HUES6 (cell line): ENCODE data around the gene SSX2IP.

Experiments used
- H3K27ac ChIP-seq: 2 replicates; pipeline ENCODE4 v1.7.0; 2013; ENCODE audit warnings: low read depth, mild to moderate bottlenecking, low read length, inconsistent platforms
- H3K27me3 ChIP-seq: 2 replicates; pipeline ENCODE4 v1.6.1; 2013; ENCODE audit warnings: low read length; ENCODE audit not compliant: control insufficient read depth, insufficient read depth
- H3K36me3 ChIP-seq: 2 replicates; pipeline ENCODE4 v1.6.1; 2013; ENCODE audit warnings: low read length; ENCODE audit not compliant: control insufficient read depth, insufficient read depth
- H3K4me1 ChIP-seq: 2 replicates; pipeline ENCODE4 v1.6.1; 2013; ENCODE audit warnings: low read length; ENCODE audit not compliant: control insufficient read depth, insufficient read depth
- H3K4me3 ChIP-seq: 2 replicates; pipeline ENCODE4 v1.5.1; 2013; ENCODE audit warnings: low read depth, low read length
- H3K9ac ChIP-seq: one replicate; pipeline ENCODE4 v1.6.1; 2013; ENCODE audit warnings: mild to moderate bottlenecking, low read length
- H3K9me3 ChIP-seq: 2 replicates; pipeline ENCODE4 v1.6.1; 2013; ENCODE audit warnings: low read depth, low read length; ENCODE audit not compliant: control insufficient read depth, insufficient read depth

SSX2IP gene

GRCh38 chr1:84675106-84675505, 15.2 kb downstream of the SSX2IP start:
- peaks cover 37% of the 10 kb centered on the region for H3K4me1 ChIP-seq
- no peak overlapping the region for H3K9ac ChIP-seq
- H3K4me3 ChIP-seq: no peak overlapping the region; the same call in 1 of the 2 replicates
- H3K36me3 ChIP-seq: no peaks in the 10 kb centered on the region
- peak overlapping the region; percentile 42; the same call in 1 of the 2 replicates for H3K27ac ChIP-seq
- H3K9me3 ChIP-seq: no peaks in the 10 kb centered on the region; the same call in none of the 2 replicates
- H3K27me3 ChIP-seq: no peaks in the 10 kb centered on the region

GRCh38 chr1:84674705-84675104, 15.6 kb downstream of the SSX2IP start:
- Histone ChIP-seq H3K9me3 (no peaks in the 10 kb centered on the region; the same call in none of the 2 replicates), H3K27ac (0 out of 2 replicates have a peak overlapping the region, but pooled peaks have one; percentile 42), H3K36me3 (no peaks in the 10 kb centered on the region), H3K9ac (no peak overlapping the region), H3K4me1 (peaks cover 37% of the 10 kb centered on the region), H3K4me3 (no peak overlapping the region), H3K27me3 (no peaks in the 10 kb centered on the region)

- no peaks in the 10 kb centered on the region; the same call in 1 of the 2 replicates for H3K36me3 ChIP-seq
- no peak overlapping the region for H3K27ac ChIP-seq
- H3K9me3 ChIP-seq: no peaks in the 10 kb centered on the region; the same call in none of the 2 replicates
- no peak overlapping the region for H3K4me3 ChIP-seq
- H3K9ac ChIP-seq: no peak overlapping the region
- peaks cover 37% of the 10 kb centered on the region for H3K4me1 ChIP-seq
- H3K27me3 ChIP-seq: no peaks in the 10 kb centered on the region
These were observed 16.2 kb downstream of the SSX2IP start for GRCh38 chr1:84674021-84674420.

- H3K4me3 ChIP-seq: no peak overlapping the region
- no peak overlapping the region for H3K9ac ChIP-seq
- H3K27me3 ChIP-seq: no peaks in the 10 kb centered on the region
These were observed 18.0 kb downstream of the SSX2IP start for GRCh38 chr1:84672080-84672854.

GRCh38 chr1:84669831-84670230, 20.4 kb downstream of the SSX2IP start:
- no peak overlapping the region for H3K9ac ChIP-seq
- H3K4me1 ChIP-seq: peaks cover 21% of the 10 kb centered on the region
- no peaks in the 10 kb centered on the region for H3K27me3 ChIP-seq
- H3K36me3 ChIP-seq: peaks cover 8% of the 10 kb centered on the region; the same call in 1 of the 2 replicates
- H3K4me3 ChIP-seq: no peak overlapping the region
- no peaks in the 10 kb centered on the region for H3K9me3 ChIP-seq
- no peak overlapping the region for H3K27ac ChIP-seq

More at GRCh38 chr1:84672080-84672854, 18.0 kb downstream of the SSX2IP start:
- H3K4me1 ChIP-seq: peaks cover 37% of the 10 kb centered on the region
- H3K9me3 ChIP-seq: no peaks in the 10 kb centered on the region
- H3K27ac ChIP-seq: no peak overlapping the region
- peaks cover 4% of the 10 kb centered on the region; the same call in 1 of the 2 replicates for H3K36me3 ChIP-seq

- Histone ChIP-seq H3K36me3 (peaks cover 8% of the 10 kb centered on the region; the same call in 1 of the 2 replicates), H3K4me3 (no peak overlapping the region), H3K27ac (no peak overlapping the region), H3K4me1 (peaks cover 4% of the 10 kb centered on the region), H3K27me3 (no peaks in the 10 kb centered on the region), H3K9ac (no peak overlapping the region), H3K9me3 (no peaks in the 10 kb centered on the region)
These were observed 22.1 kb downstream of the SSX2IP start for GRCh38 chr1:84668185-84668584.

GRCh38 chr1:84665703-84666317, 24.5 kb downstream of the SSX2IP start:
- no peaks in the 10 kb centered on the region for H3K27me3 ChIP-seq
- no peak overlapping the region for H3K27ac ChIP-seq
- no peaks in the 10 kb centered on the region for H3K9me3 ChIP-seq
- H3K9ac ChIP-seq: no peak overlapping the region
- no peak overlapping the region for H3K4me3 ChIP-seq
- H3K36me3 ChIP-seq: peaks cover 21% of the 10 kb centered on the region
- H3K4me1 ChIP-seq: no peaks in the 10 kb centered on the region

- H3K36me3 ChIP-seq: peaks cover 47% of the 10 kb centered on the region
- no peak overlapping the region for H3K27ac ChIP-seq
- H3K9me3 ChIP-seq: no peaks in the 10 kb centered on the region
- no peak overlapping the region for H3K9ac ChIP-seq
- H3K4me1 ChIP-seq: no peaks in the 10 kb centered on the region
- no peaks in the 10 kb centered on the region for H3K27me3 ChIP-seq
- no peak overlapping the region for H3K4me3 ChIP-seq
These were observed 37.1 kb downstream of the SSX2IP start for GRCh38 chr1:84653130-84653677.

GRCh38 chr1:84644472-84644871, 45.8 kb downstream of the SSX2IP start:
- Histone ChIP-seq H3K36me3 (peaks cover 11% of the 10 kb centered on the region), H3K4me1 (no peaks in the 10 kb centered on the region)

GRCh38 chr1:84643183-84643582, 47.1 kb downstream of the SSX2IP start:
- H3K36me3 ChIP-seq: peaks cover 8% of the 10 kb centered on the region
- no peaks in the 10 kb centered on the region for H3K4me1 ChIP-seq
- no peak overlapping the region for H3K4me3 ChIP-seq

More at GRCh38 chr1:84644472-84644871, 45.8 kb downstream of the SSX2IP start:
- Histone ChIP-seq H3K27ac (no peak overlapping the region), H3K9ac (no peak overlapping the region), H3K4me3 (no peak overlapping the region), H3K27me3 (no peaks in the 10 kb centered on the region), H3K9me3 (no peaks in the 10 kb centered on the region)

GRCh38 chr1:84642774-84643173, 47.5 kb downstream of the SSX2IP start:
- H3K27me3 ChIP-seq: no peaks in the 10 kb centered on the region
- H3K27ac ChIP-seq: no peak overlapping the region
- no peaks in the 10 kb centered on the region for H3K4me1 ChIP-seq
- H3K36me3 ChIP-seq: peaks cover 6% of the 10 kb centered on the region
- H3K4me3 ChIP-seq: no peak overlapping the region
- no peaks in the 10 kb centered on the region for H3K9me3 ChIP-seq
- no peak overlapping the region for H3K9ac ChIP-seq

More at GRCh38 chr1:84643183-84643582, 47.1 kb downstream of the SSX2IP start:
- Histone ChIP-seq H3K9ac (no peak overlapping the region), H3K27me3 (no peaks in the 10 kb centered on the region), H3K9me3 (no peaks in the 10 kb centered on the region), H3K27ac (no peak overlapping the region)
